Limb (tissue), 2 donors: Measurements from ENCODE around the gene WDR1.
"Not testable (repeated sequence)": the region's sequence is repeated elsewhere in the genome, so short reads cannot be mapped to it uniquely, and the experiment has no call there.

Experiments used
- DNase-seq, 2 donors: peaks; one replicate each; pipeline ENCODE4 v3.0.0-alpha.2; 2016; ENCODE audit errors: extremely low spot score in 2 of 2

WDR1 gene

DNA sequence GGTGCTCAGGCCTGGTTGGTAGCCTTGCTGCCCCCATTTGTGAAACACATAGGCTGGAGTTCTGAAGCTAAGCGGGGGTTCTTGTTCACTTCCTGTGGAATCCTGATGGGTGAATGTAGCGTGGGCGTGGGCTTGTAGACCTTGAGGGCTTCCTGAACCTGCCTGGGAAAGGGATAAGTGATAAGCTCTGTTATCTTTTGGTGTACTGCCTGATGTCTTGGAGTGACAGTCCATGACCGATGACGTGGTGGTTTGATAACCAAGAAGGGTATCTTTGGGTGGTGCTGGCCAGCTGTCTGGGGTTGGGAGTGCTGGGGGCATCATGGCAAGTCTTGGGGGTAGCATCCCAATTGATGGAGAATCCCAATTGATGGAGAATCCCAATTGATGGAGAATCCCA is 17.5 kb upstream of the WDR1 start:
- DNase-seq, result no peak

DNA sequence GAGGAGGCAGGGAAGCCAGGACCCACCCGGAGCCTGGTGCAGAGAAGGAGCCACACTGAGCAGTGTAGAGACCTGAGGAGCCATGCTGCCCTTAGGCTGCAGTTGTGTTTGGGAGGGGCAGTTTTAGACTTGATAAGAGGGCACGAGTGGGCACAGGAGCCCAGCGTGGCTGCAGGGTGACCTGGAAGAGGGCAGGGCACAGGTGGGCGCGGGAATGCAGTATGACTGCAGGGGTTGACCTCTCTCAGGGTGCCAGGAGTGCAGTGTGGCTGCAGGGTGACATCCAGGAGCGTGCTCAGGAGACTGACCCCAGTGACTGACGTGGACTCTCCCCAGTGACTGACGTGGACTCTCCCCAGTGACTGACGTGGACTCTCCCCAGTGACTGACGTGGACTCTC is 14.6 kb upstream of the WDR1 start:
- no peak for DNase-seq

DNA sequence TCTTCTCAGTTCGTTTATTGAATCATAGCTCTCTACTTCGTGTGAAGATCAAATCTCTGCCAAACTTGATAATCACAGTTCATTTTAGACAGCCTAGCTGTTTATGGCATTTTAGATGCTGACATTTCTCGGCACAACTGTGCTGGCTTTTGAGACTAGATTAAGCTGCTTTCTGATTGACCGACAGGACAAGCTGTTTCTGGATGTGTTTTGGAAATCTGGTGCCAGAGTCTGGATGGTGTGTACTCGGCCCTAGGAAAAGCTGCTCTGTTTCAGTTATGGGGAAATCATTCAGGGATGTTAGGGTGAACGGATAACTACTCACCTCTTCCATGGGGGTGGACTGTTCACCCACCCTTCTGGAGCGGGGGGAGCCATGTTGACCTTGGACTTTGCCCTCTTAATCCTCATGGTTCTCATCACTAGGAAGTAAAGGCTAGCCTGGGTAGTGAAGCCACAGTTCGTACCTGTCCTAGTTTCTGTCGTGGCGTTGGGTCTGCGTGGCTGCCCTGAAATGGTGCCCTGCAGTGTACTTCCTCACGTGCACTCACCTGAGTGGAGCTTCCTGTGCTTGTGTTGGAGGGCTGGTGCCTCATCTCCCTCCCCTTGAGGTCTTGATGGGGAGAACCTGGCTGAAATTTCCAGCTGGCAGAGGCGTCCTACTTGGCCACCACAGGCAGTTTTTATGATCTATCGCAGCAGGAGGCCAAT is 13.7 kb upstream of the WDR1 start:
- DNase-seq, result no peak

DNA sequence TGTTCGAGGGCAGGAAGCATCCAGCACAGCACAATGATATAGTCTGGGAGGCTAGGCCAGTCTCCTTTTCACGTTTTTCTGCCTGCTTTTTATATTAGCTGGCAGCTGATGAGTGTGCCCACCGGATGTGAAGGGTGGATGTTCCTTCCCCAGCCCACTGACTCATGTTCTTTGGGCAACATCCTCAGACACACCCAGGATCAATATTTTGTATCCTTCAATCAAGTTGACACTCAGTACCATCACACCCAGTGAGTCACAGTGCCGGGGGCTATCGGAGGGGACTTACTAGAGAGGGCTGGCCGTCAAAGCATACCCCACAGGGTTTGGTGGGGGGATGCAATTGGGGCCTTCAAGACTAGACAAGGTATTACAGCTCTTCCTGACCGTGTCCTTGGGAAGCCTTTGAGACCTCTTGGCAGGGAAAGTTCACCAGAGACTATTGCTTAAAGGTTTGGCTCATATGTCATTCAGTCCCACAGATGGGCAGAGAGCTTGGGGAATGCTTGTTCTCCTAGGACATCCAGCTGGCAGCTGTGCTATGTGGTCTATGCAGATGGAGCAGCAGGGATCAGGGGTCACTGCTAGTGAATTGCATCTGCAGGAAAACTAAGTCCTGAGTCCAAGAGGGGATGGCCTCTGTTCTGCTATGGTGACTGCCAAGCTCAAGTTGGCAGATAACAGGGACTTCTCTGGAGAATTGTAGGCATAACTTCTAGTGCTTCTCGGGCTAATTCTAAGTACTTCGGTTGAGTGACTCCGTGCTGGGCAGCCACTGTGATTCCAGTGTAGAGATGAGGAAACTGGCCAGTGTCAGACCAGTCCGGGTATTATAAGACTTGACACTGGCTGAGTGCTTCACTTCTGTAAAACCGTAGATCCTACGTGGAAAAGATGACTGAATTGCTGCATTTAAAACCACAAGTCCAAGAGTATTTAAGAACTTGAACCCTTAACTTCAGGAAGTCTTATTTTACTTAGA is 12.9 kb upstream of the WDR1 start:
- no peak for DNase-seq

DNA sequence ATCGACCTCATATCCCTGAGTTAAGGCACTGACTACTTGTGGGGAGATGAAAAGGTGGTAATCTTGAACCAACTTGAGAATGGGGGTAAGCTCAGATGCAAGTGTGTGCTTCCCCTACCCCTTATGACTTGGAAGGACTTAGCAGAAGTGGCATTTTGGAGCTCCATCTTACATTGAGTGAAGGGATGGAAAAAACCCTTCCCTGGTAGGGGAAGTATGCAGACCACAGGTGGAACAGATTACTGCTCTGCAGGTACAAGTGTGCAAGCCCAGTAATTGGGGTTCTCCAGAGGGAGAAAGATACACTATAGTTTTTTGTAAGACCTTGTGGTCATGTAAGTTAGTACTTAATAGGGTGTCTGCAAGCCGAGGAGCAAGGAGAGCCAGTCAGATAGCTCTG is 12.2 kb upstream of the WDR1 start:
- DNase-seq, result no peak

DNA sequence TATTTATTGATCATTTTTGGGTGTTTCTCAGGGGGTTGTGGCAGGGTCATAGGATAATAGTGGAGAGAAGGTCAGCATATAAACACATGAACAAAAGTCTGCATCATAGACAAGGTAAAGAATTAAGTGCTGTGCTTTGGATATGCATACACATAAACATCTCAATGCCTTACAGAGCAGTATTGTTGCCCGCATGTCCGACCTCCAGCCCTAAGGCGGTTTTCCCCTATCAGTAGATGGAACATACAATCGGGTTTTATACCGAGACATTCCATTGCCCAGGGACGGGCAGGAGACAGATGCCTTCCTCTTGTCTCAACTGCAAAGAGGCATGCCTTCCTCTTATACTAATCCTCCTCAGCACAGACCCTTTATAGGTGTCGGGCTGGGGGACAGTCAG is 10.9 kb upstream of the WDR1 start:
- DNase-seq, result not testable (repeated sequence)

DNA sequence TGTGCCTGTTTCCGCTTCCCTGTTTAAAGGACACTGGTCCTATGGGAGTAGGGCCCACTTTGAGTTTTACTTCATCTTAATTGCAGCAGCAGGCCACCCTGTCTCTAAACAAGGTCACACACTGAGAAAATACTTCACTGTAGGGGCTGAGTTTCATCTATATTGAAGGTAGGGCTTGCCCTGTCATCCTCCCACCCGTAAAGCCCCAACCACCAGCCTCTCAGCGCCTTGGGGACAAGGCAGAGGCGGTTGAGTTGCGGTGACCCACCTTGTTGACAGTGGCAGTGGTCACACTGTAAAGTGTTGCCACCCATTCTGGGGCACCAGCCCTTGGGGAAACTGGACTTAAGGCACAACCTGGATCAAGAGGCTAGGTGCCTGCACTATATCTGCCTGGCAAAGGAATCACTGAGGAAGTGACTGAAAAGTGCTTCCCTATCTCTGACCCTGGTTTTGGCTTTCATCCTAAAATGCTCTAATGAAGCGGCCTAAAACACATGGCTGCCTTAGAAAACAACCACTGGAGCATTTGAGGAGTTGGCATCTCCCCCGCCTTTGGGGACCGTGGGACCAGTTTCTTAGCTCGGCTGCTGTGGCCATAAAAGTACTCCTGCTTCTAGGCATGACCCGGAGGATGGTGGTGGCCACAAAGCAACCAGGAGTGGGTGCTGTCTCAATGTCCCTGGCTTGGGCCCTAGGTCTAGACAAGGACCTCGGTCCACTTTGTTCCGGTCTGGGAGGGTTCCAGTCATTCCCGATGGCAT is 7.8 kb upstream of the WDR1 start:
- DNase-seq, result no peak

DNA sequence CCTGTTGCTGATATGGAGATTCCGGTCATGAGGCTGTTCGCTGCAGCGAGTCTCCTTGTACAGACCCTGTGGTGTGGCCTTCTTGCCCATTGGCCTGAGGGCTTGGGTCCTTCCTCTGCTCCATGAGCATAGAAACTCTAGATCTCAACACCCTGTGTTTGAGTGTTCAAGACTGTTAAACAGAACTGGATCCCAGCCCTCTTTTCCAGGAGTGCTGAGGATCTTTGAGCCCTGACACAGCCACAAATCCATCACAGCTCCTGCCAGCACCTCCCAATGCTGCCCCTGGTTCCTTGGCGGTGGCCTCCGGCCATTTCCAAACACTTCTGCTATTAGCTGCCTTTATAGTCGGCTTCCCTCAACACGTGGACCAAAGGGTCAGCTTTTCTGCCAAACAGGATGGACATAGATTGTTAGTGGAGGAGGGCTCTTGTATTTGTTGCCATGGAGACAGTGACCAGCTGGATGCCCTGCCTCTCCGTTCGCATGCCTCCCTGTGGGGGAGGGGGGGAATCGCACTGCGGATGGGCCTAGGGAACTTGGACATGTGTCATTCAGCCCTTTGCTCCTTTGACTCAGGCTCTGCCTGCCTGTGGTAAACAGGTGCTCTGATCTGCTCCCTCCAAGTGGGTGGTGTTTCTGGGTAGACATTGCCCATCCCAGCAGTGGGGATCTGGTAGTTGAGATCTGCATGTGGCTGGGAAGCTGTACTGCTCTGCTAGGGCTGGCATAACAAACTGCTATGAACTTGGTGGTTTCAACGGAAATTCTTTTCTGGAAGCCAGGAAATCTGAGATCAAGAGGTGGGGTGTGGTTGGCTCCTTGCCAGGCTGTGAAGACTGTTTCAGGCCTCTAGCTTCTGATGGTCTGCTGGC is 6.9 kb upstream of the WDR1 start:
- DNase-seq, result peak in 1 of 2 donors; percentile 69

DNA sequence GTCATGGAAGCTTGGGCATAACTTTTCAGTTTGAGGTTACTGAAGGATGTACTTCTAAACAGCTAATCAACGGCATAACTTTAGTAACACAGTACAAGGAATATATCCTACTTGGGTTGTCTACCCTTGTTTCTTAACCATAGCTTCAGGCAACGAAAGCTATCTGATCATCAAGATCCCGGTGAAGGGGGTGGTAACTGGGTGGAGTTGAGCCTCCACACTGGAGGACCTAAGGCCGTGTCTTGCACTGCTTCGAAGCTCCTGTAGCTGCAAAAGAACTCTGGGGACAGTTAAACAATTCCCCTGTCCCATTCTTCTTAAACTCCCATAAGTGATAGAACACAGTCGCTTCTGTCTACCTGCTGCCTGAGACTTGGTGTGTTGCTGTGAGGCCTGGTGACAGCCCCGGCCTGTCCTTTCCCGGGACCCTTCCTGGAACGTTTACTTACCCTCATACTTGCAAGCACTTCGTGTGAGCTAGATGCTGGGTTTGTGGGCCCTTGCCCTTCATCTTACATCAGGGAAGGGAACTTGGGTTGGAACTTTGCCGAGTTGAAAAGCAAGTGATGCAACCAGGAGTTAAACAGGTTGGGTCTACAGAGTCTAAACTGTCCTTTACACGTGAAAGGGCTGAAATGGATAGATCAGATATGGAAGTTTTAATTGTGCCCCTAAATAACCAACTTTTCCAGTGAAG is 5.8 kb upstream of the WDR1 start:
- DNase-seq, result no peak

DNA sequence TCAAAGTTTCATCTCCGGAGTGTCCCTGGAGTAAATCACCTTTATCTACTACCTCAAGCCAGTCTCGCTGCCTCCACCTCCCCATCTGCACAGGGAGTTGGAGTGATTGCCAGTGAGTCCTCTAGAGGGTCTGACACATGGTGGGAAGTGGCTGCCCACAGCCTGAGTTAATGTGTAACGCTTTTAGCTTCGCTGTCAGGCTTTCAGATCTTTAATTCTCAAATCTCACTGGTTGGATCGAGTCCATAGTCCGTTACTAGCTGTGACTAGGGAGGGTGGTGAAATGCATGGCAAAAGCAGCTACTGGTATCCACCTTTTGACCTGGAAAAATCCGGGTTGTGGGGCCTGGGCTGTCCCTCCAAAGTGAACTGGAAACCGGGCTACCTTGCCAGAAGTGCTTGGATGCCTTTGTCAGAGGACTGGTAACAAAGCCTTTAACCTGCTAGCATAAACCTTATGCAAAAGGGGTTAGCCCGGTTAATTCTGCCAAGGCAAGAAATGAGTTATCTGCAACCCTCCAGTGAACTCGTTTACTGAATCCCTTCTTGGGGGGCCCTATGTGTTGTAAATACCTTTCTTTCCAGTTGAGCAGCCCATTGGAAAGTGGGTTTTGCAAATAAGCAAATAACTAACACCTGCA is 5.1 kb upstream of the WDR1 start:
- DNase-seq, result no peak

DNA sequence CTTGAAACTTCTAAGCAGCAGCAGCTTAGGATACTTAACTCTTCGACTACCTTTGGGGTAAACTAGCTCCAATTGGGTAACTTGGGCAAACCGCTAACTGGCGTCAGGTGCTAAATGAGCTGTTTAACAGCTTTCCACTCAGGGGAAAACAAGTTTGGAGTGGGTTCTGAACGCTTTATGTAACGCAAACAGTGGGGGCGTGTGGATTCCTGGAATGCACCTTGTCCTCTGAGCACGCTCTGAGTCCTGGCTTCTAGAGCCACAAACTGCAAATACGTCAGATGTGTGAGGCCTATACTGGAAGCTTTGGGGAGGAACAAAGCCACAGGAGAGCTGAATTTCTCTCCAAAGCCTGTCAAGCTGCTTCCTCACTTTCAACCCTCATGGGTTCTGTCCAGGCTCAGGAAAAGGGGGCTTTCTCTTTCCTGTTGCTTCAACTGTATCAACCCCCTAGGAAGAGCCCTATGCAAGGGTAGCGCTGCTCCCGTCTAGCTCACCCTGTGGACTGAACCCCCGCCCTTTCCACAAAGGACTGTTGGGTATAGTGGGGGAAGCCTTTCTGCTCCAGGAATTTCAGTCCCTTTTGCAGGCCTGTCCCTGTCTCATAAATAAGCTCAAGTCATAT is 4.5 kb upstream of the WDR1 start:
- no peak for DNase-seq

DNA sequence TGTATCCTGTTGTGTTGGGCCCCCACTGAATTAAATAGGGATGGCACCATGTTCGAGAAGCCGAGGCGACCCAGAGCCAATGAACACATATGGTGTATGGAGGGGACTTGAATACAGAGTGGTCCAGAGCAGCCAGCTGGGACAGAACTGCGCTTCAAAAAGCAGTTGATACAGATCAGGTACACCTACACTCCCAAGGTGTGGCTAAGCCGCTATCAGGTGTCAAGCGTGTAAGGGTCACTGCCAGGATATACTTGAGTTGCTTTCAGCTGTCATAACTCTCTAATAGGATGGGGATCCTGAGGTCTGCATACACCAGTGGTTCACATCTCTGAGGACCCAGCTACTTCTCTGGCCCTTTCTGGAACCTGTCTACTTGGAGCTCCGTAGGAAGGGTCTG is 3.2 kb upstream of the WDR1 start:
- no peak for DNase-seq

DNA sequence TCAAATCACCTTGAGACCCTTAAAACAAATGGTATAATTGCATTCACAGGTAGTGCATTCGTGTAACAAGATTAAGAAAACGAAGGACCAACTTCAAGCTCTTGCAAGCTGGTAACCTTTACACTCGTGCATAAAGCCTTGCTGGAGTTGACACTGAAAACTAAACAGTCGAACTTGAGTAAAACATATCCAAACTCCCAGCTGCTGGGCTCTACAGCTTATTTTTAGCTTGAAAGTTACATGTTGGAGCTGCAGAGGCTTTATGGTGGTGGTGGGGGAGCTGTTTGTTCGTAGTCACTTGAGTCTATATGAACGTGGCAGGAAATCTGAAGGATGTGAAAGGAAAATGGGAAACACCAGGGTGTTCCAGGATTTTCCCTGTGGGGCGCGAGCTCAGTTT is 2.7 kb upstream of the WDR1 start:
- DNase-seq, result no peak

DNA sequence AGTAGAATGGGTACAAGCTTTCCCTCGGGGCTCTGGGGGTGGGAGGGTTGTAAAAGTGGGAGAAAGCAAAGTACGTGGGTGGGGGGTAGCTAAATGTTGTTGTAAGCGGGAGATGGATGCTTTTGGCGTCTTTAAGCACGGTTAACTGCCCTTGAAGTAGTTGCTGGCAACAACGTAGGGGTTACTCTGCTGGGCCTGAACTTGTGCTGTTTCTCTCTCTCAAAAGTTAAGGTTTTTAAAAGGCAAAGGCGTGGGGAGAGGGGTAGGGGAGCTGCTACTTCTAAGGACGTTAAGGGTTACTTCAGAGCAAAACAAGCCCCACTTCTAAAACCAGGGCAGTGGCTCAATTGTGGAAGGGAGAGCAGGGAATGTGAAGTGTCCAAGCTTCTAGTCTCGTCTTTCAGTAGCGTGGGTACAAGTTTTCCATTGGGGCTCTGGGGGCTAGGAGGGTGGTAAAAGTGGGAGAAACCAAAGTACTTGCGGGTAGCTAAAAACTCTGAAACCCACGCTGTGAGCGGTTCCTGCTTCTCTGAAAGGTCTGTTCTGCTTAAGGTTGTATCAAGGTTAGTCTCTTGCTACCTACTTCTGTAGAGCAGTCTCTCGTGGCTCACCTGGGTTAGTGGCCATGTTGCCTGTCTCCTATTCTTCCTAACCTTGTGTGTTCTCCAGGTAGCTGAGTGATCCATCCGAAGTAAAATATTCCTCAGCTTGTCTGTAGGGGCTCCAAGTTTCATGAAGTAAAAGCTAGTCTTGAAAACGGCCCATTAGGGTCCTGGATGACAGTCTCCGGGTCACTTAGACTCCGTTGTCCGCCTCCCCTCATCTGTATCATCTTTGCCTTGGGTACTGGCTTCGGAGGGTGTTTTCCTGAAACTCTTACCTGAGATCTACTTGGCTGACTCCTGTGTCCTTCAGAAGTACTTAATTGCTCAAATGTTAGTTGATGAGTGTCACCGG is 1.7 kb upstream of the WDR1 start:
- DNase-seq, result no peak

DNA sequence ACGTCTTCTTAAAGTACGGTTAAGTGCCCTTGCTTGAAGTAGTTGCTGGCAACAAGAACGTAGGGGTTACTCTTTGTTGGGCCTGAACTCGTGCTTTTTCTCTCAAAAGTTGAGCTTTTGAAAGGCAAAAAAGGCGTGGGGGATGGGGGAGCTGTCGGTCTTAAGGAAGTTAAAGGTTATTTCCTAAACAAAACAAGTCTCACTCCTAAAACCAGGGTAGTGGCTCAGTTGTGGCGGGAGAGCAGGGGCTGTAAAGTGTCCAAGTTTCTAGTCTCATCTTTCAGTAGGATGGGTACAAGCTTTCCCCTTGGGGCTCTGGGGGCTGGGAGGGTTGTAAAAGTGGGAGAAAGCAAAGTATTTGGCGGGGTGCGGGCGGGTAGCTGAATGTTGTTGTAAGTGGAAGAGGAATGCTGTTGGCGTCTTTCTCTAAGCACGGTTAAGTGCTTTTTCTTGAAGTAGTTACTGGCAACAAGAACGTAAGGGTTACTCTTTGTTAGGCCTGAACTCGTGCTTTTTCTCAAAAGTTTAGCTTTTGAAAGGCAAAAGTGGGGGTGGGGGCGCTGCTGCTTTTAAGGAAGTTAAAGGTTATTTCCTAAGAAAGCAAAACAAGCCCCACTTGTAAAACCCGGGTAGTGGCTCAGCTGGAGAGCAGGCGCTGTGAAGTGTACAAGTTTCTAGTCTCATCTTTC is 904 bp upstream of the WDR1 start:
- DNase-seq, result peak in 1 of 2 donors; percentile 71

DNA sequence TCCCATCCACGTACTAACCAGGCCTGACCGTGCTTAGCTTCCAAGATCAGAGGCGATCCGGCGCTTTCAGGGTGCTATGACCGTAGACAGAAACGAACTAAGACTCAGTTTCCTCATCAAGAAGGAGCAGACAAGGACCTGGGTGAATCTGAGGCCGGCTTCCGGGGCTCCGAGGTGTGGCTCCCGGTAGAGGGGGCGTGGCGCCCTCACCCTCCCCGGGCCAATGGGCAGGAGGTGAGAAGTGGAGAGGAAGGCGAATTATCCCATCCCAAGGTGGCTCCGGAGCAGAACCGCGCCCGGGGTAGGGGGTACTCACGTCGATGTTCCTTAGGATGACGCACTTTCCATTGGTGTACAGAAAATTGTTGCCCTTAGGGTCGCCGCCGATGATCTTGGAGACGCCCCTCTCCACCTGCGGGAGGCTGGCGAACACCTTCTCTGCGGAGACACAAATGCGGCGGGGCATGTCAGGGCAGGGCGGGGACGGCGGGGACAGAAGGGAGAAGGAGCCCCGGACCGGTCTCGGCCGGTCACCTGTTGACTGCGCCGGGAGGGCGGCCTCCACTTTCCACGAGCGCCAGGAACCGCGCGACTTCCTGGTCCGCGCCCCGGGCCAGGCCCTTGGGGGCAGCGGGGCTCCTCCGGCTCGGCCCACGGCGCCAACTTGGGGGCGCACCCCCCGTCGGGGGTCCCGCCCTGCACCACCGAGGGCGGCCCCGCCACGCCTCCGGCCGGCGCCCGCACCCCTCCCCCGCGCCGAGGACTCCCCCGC is 616 bp downstream of the WDR1 start:
- peak in 1 of 2 donors; percentile 55 for DNase-seq

DNA sequence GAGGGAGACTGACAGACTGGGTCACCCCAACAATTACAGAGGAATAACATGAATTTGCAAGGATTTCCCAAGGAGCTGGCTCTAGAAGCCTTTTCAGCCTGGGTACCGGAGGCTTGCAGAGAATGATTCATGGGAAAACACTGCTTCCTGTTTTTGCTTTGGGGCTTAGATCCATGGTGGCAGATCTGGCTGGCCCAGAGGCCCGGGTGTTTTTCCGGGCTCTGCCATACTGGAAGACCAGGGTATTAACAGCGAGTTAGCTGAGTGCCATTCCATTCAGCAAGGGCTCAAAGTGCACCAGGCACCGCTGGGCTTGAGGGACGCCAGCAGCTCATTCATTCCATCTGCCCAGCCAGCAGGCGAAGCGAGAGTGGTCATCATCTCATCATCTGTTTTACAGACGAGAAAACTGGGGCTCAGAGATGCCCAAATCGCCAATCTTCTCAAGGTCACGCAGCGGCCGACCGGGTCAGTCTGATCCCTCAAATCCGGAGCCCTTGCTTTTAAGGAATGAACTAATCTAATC is 1.3 kb downstream of the WDR1 start:
- no peak for DNase-seq
